ENCODE data around the gene CHRNA4. TPM values are rescaled to one million over a fixed set of nuclear protein-coding genes. Genes with fewer than 3 reads are reported as not detected.
A peak's percentile ranks its signal among the peaks of the same experiment; 100 is the strongest.
"Not testable (repeated sequence)": the region's sequence is repeated elsewhere in the genome, so short reads cannot be mapped to it uniquely, and the experiment has no call there.

Gene CHRNA4
- total RNA-seq, 2 experiments from 2014 or later, result not detected

- DNase-seq, result no peak
- Mint-ChIP-seq H3K9me3 (peaks cover 17% of the 10 kb centered on the region), H3K4me3 (no peak overlapping the region), H3K36me3 (no peaks in the 10 kb centered on the region), H3K27me3 (peaks cover 11% of the 10 kb centered on the region), H3K27ac (no peak overlapping the region), H3K4me1 (no peaks in the 10 kb centered on the region)
Measured at GRCh38 chr20:63387917-63388316, 26.8 kb upstream of the CHRNA4 start.

GRCh38 chr20:63387393-63387792, 26.2 kb upstream of the CHRNA4 start:
- H3K27me3 Mint-ChIP-seq, result peaks cover 15% of the 10 kb centered on the region
- no peaks in the 10 kb centered on the region for H3K4me1 Mint-ChIP-seq
- H3K36me3 Mint-ChIP-seq, result no peaks in the 10 kb centered on the region
- H3K9me3 Mint-ChIP-seq, result peaks cover 17% of the 10 kb centered on the region
- no peak for DNase-seq
- no peak overlapping the region for H3K27ac Mint-ChIP-seq
- H3K4me3 Mint-ChIP-seq, result no peak overlapping the region

- Mint-ChIP-seq H3K4me1 (no peaks in the 10 kb centered on the region), H3K27me3 (peaks cover 15% of the 10 kb centered on the region), H3K9me3 (peaks cover 17% of the 10 kb centered on the region), H3K4me3 (no peak overlapping the region), H3K27ac (no peak overlapping the region), H3K36me3 (no peaks in the 10 kb centered on the region)
- no peak for DNase-seq
Measured at GRCh38 chr20:63386491-63386890, 25.3 kb upstream of the CHRNA4 start.

- no peaks in the 10 kb centered on the region for H3K4me1 Mint-ChIP-seq
- H3K4me3 Mint-ChIP-seq, result no peak overlapping the region
- no peaks in the 10 kb centered on the region for H3K36me3 Mint-ChIP-seq
- H3K27ac Mint-ChIP-seq, result no peak overlapping the region
- no peak for DNase-seq
- H3K9me3 Mint-ChIP-seq, result peaks cover 17% of the 10 kb centered on the region
- H3K27me3 Mint-ChIP-seq, result peaks cover 18% of the 10 kb centered on the region
Measured at GRCh38 chr20:63385819-63386218, 24.7 kb upstream of the CHRNA4 start.

GRCh38 chr20:63384336-63384735, 23.2 kb upstream of the CHRNA4 start:
- H3K4me1 Mint-ChIP-seq, result no peaks in the 10 kb centered on the region

GRCh38 chr20:63383556-63383955, 22.4 kb upstream of the CHRNA4 start:
- Mint-ChIP-seq H3K27ac (no peak overlapping the region), H3K4me1 (no peaks in the 10 kb centered on the region), H3K4me3 (no peak overlapping the region), H3K36me3 (no peaks in the 10 kb centered on the region), H3K27me3 (peaks cover 25% of the 10 kb centered on the region), H3K9me3 (peaks cover 16% of the 10 kb centered on the region)
- DNase-seq, result no peak

More at GRCh38 chr20:63384336-63384735, 23.2 kb upstream of the CHRNA4 start:
- peaks cover 17% of the 10 kb centered on the region for H3K9me3 Mint-ChIP-seq
- no peaks in the 10 kb centered on the region for H3K36me3 Mint-ChIP-seq
- peaks cover 17% of the 10 kb centered on the region for H3K27me3 Mint-ChIP-seq
- no peak for DNase-seq
- H3K27ac Mint-ChIP-seq, result no peak overlapping the region
- no peak overlapping the region for H3K4me3 Mint-ChIP-seq

GRCh38 chr20:63382551-63383300, 21.6 kb upstream of the CHRNA4 start:
- Mint-ChIP-seq H3K27me3 (peaks cover 30% of the 10 kb centered on the region), H3K27ac (no peak overlapping the region), H3K36me3 (no peaks in the 10 kb centered on the region), H3K4me1 (no peaks in the 10 kb centered on the region), H3K9me3 (peaks cover 14% of the 10 kb centered on the region), H3K4me3 (no peak overlapping the region)
- no peak for DNase-seq

- Mint-ChIP-seq H3K27ac (no peak overlapping the region), H3K27me3 (peaks cover 35% of the 10 kb centered on the region), H3K9me3 (peaks cover 14% of the 10 kb centered on the region), H3K36me3 (no peaks in the 10 kb centered on the region), H3K4me1 (peaks cover 1% of the 10 kb centered on the region), H3K4me3 (no peak overlapping the region)
- DNase-seq, result peak; percentile 33
Measured at GRCh38 chr20:63381781-63382431, 20.8 kb upstream of the CHRNA4 start.

GRCh38 chr20:63380346-63380870, 19.3 kb upstream of the CHRNA4 start:
- DNase-seq, result no peak
- H3K27ac Mint-ChIP-seq, result no peak overlapping the region
- H3K4me1 Mint-ChIP-seq, result peaks cover 1% of the 10 kb centered on the region
- H3K36me3 Mint-ChIP-seq, result no peaks in the 10 kb centered on the region
- no peak overlapping the region for H3K4me3 Mint-ChIP-seq
- peaks cover 2% of the 10 kb centered on the region for H3K9me3 Mint-ChIP-seq
- peaks cover 46% of the 10 kb centered on the region for H3K27me3 Mint-ChIP-seq

- not testable (repeated sequence) for H3K27ac Mint-ChIP-seq, H3K4me3 Mint-ChIP-seq, H3K36me3 Mint-ChIP-seq, H3K4me1 Mint-ChIP-seq, DNase-seq, H3K9me3 Mint-ChIP-seq
- peaks cover 50% of the 10 kb centered on the region for H3K27me3 Mint-ChIP-seq
Measured at GRCh38 chr20:63379872-63380271, 18.7 kb upstream of the CHRNA4 start.

GRCh38 chr20:63379296-63379695, 18.1 kb upstream of the CHRNA4 start:
- peaks cover 1% of the 10 kb centered on the region for H3K4me1 Mint-ChIP-seq
- no peak overlapping the region for H3K4me3 Mint-ChIP-seq
- H3K36me3 Mint-ChIP-seq, result no peaks in the 10 kb centered on the region
- peaks cover 50% of the 10 kb centered on the region for H3K27me3 Mint-ChIP-seq
- H3K9me3 Mint-ChIP-seq, result no peaks in the 10 kb centered on the region
- no peak for DNase-seq
- H3K27ac Mint-ChIP-seq, result no peak overlapping the region

- Mint-ChIP-seq H3K4me3 (no peak overlapping the region), H3K27me3 (peaks cover 50% of the 10 kb centered on the region), H3K4me1 (peaks cover 1% of the 10 kb centered on the region), H3K9me3 (no peaks in the 10 kb centered on the region), H3K27ac (no peak overlapping the region), H3K36me3 (no peaks in the 10 kb centered on the region)
- DNase-seq, result no peak
Measured at GRCh38 chr20:63378626-63379025, 17.5 kb upstream of the CHRNA4 start.

- Mint-ChIP-seq H3K27me3 (peaks cover 45% of the 10 kb centered on the region), H3K4me1 (peaks cover 1% of the 10 kb centered on the region), H3K36me3 (no peaks in the 10 kb centered on the region), H3K9me3 (no peaks in the 10 kb centered on the region), H3K4me3 (no peak overlapping the region), H3K27ac (no peak overlapping the region)
- DNase-seq, result no peak
Measured at GRCh38 chr20:63377951-63378381, 16.8 kb upstream of the CHRNA4 start.

GRCh38 chr20:63377256-63377941, 16.2 kb upstream of the CHRNA4 start:
- Mint-ChIP-seq H3K4me3 (no peak overlapping the region), H3K27ac (no peak overlapping the region), H3K27me3 (peaks cover 45% of the 10 kb centered on the region), H3K9me3 (no peaks in the 10 kb centered on the region), H3K4me1 (peaks cover 1% of the 10 kb centered on the region), H3K36me3 (no peaks in the 10 kb centered on the region)
- no peak for DNase-seq
